D721Med (cell line): ENCODE data around the gene EEF1G.
A peak's percentile ranks its signal among the peaks of the same experiment; 100 is the strongest.

Experiments
- DNase-seq: peaks from one replicate; pipeline ENCODE4 v3.0.0; 2011; ENCODE audit warnings: low spot score; ENCODE audit not compliant: insufficient read length
- FAIRE-seq: peaks from 2 replicates; lab custom pipeline; 2011; peaks lifted over from hg19 to GRCh38; lab: Jason Lieb, UNC
- CTCF ChIP-seq: IDR thresholded peaks from 2 replicates; pipeline ENCODE4 v1.5.1; 2012; ENCODE audit warnings: mild to moderate bottlenecking, control low read depth; ENCODE audit not compliant: insufficient read depth; ENCODE audit errors: missing control alignments

EEF1G gene

GRCh38 chr11:62613291-62613778, 39.6 kb upstream of the EEF1G start:
- DNase-seq (no peak), FAIRE-seq (no peak)
- no peak for TF ChIP-seq CTCF

- FAIRE-seq, result no peak
- peak; percentile 59 for TF ChIP-seq CTCF
Observed at GRCh38 chr11:62612366-62613290, 38.9 kb upstream of the EEF1G start, which contains the start of the genes EML3 and ROM1. TSS of gene EML3 (minus strand) at chr11:62612775. CDS start at chr11:62612457, 318 bp downstream. TSS of gene ROM1 (plus strand) at chr11:62613257. CDS start at chr11:62613282, 25 bp downstream.

GRCh38 chr11:62611705-62612365, 38.1 kb upstream of the EEF1G start:
- FAIRE-seq (no peak), DNase-seq (no peak)
- TF ChIP-seq CTCF, result no peak

More at GRCh38 chr11:62612366-62613290, 38.9 kb upstream of the EEF1G start, which contains the start of the genes EML3 and ROM1:
- DNase-seq, result peak; percentile 83

- DNase-seq (no peak), FAIRE-seq (no peak)
- no peak for TF ChIP-seq CTCF
Observed at GRCh38 chr11:62610814-62611704, 37.4 kb upstream of the EEF1G start.

GRCh38 chr11:62610403-62610802, 36.7 kb upstream of the EEF1G start:
- no peak for DNase-seq
- TF ChIP-seq CTCF, result no peak
- FAIRE-seq, result no peak

- FAIRE-seq (no peak), DNase-seq (no peak)
- no peak for TF ChIP-seq CTCF
Observed at GRCh38 chr11:62608776-62609175, 35.1 kb upstream of the EEF1G start.
